GM19238 (cell line): Measurements from ENCODE around the gene VGLL3.

Experiments
- DNase-seq: peaks from one replicate; pipeline ENCODE4 v3.0.0; 2011; ENCODE audit warnings: low spot score; ENCODE audit not compliant: insufficient read length

VGLL3 gene

GRCh38 chr3:86951322-86951721, 39.6 kb downstream of the VGLL3 start:
- DNase-seq, result no peak

DNA sequence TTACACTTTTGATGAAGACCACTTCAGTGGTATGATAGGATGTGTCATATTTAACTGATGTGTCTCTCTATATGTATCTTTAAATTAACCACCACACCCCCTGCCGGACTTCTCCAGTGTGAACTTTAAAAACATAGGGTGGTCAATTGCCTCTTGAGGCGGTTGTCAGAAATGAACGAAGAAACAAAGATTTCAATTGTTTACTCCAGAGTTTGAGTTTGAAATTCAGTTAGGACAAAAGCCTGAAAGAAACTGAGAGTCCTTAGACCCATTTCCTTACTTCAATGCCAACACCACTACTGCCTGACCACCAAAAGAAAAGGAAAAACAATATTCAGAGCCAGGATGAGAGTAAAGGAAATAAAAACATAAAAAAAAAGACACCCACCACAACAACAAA, 40.2 kb downstream of the VGLL3 start:
- DNase-seq, result no peak

- no peak for DNase-seq
Measured at GRCh38 chr3:86949850-86950249, 41.1 kb downstream of the VGLL3 start.

DNA sequence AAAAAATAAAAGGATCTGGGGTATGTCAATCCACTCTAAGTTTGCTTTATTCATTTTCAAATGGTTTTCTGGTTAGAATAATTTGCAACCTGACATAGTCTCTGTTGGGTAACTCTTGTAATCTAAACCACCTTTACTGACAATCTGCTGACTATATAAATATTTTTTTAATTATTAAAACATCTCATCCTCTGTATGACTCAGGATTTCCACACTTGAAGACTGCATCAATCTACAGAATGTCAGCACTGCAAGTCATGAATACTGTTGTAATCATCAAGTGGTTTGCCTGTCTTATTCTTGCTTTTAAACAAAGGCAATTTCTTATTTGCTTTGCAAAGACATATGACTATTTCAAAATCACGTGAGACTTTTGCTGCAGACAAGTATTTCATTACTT, 42.1 kb downstream of the VGLL3 start:
- no peak for DNase-seq

DNA sequence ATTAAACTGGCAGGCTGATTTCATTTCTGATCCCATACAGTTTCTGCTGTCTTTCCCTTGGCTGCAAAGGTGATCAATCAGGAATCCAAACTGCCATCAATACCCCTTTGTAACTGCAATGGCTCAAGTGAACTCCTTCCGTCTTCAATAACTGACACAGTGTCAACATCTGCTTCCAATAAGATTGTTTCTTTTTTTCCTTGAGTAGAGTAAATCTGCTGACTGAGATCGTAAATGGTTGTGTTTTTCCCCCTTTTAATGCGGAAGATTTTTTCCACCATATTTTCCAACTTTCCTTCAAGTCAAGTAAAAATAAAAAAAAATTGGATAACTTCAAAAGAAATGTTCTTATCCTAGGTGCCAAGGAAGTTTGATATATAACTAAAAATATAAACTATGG, 48.7 kb downstream of the VGLL3 start:
- DNase-seq, result no peak

DNA sequence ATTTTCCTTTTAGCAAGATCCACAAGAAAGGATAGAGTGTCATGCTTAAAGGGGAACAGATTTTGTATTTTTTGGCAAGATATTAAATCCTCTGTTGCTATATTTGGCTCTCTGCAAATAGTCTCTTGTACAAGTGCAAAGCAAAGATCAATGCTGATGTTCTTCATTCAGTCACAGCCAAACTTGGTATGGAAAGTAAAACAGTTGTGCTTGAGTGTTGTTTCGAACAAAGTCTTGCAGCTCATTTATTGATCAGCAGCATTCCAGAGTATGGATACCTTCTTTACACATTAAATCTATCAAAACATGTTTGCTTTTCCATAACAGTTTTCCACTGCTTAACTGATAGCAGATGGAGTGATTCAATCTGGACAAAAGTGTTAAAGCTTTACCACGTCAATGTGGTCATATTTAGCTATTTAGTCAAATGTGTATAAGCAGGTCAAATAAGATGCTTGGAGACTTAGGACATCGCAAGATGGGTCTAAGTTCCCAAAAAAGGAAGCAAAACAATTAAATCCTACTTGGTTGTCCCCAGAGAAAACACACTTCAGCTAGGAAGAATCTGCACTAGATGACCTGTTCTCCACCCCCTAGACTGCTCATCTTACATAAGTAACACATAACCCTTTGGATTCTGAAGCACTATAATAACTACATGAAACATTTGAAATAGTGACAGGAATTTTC, 52.4 kb downstream of the VGLL3 start:
- DNase-seq, result no peak

GRCh38 chr3:86937306-86937791, 53.6 kb downstream of the VGLL3 start:
- DNase-seq, result no peak

GRCh38 chr3:86934851-86935250, 56.1 kb downstream of the VGLL3 start:
- no peak for DNase-seq

DNA sequence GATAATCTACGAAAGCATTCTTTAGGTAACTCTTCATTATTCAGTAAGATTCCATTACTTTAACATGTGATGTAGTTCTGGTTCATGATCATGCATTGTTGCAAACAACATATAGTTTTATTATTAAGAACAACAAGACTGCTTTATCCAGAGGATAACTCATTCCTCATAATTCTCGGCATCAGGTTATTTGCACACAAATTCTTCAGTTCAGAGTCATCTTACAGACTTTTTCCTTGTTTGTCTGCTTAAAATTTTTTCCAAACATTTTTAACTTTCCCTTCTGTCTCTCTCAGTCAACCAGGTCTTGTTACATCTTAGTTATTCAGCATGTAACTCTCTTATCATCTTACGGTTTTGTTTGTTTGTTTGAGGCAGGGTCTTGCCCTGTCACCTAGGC, 60.1 kb downstream of the VGLL3 start:
- DNase-seq, result no peak

DNA sequence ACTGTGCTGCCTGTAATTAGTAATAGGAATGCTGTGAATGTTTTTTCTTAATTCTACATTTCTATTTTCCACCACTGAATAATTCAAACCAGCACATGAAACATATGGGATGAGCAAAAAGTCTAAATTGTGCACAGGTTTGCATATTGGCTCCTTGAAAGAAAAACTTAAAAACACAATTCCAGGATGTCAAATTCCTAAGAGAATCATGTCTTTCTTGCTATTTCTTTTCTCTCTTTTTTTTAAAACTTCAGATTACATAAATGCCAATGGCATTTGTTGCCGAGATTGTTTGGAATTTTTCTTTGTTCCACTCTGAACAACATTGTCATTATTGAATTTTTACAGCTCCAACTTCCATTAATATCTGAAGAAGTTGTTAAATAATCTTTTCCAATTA, 60.8 kb downstream of the VGLL3 start:
- no peak for DNase-seq

DNA sequence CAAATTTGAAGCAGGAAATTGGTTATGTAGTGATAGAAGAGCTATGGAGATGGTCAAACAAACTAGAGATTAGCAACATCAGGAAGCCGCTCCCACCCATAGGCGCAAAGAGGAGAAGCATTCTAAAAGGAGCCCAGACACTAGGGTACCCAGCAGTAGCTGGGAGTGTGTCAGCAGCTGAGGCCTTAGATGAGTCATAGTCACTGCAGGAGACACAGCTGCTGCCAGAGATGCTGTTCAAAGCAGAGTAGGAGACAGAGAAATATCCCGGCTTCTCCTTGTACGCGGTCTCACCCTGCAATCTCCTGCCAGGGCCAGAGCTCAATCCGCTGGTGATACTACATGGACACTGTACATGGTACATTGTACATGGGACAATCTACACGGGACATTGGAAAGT, 61.9 kb downstream of the VGLL3 start:
- no peak for DNase-seq

DNA sequence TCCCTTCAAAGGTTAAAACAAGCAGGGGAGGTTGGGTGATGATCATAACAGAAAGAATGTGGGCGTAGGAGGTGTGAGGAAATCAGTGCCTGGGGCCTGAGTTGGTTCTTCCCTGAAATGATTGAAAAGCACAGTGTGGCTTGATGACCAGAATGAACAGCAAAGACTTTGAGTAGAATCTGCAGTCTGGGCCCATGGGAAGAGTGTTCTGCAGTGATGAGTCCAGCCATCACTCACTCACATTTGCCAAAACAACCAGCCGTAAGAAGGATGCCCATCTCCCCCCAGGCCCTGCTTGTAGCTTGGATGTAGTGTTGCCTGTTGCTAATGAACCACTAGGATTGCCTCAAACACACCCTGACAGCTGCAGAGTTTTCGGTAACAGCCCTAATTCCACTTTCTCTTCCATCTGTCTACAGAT, 67.9 kb downstream of the VGLL3 start:
- DNase-seq, result no peak

- DNase-seq, result no peak
Measured at GRCh38 chr3:86921971-86922680, 68.8 kb downstream of the VGLL3 start.

GRCh38 chr3:86914670-86915069, 76.3 kb downstream of the VGLL3 start:
- no peak for DNase-seq

GRCh38 chr3:86913160-86913559, 77.8 kb downstream of the VGLL3 start:
- no peak for DNase-seq

- DNase-seq, result no peak
Measured at GRCh38 chr3:86895202-86895601, 95.7 kb downstream of the VGLL3 start.

- DNase-seq, result no peak
Measured at GRCh38 chr3:86890741-86891396, 100.1 kb downstream of the VGLL3 start.
